Epithelial cell of esophagus (primary cell): Measurements from ENCODE around the gene SPINK4.

ENCODE experiments used
- DNase-seq: peaks from one replicate; pipeline ENCODE4 v3.0.0; 2010; ENCODE audit warnings: low read depth
- H3K4me3 ChIP-seq: 2 replicates; pipeline ENCODE4 v1.5.1; 2011; ENCODE audit warnings: mild to moderate bottlenecking, low read length, control low read depth
- CTCF ChIP-seq: IDR thresholded peaks from 2 replicates; pipeline ENCODE4 v1.5.1; 2011; ENCODE audit warnings: low read depth, mild to moderate bottlenecking, low read length, control low read depth, inconsistent platforms; ENCODE audit not compliant: insufficient read depth; ENCODE audit errors: missing control alignments

SPINK4 gene

GRCh38 chr9:33249087-33249658, 9.2 kb downstream of the SPINK4 start:
- no peak overlapping the region for H3K4me3 ChIP-seq
- DNase-seq, result no peak
- no peak for TF ChIP-seq CTCF

- TF ChIP-seq CTCF, result no peak
- no peak for DNase-seq
- H3K4me3 ChIP-seq, result no peak overlapping the region
Measured at GRCh38 chr9:33249983-33250382, 10.0 kb downstream of the SPINK4 start.

GRCh38 chr9:33250458-33250995, 10.6 kb downstream of the SPINK4 start:
- DNase-seq, result peak; percentile 84
- no peak overlapping the region for H3K4me3 ChIP-seq
- no peak for TF ChIP-seq CTCF

- DNase-seq, result no peak
- no peak for TF ChIP-seq CTCF
- H3K4me3 ChIP-seq, result no peak overlapping the region
Measured at GRCh38 chr9:33254211-33254610, 14.2 kb downstream of the SPINK4 start.

GRCh38 chr9:33255014-33255413, 15.0 kb downstream of the SPINK4 start:
- H3K4me3 ChIP-seq, result no peak overlapping the region
- TF ChIP-seq CTCF, result no peak
- DNase-seq, result no peak

- no peak overlapping the region for H3K4me3 ChIP-seq
- DNase-seq, result peak; percentile 42
- no peak for TF ChIP-seq CTCF
Measured at GRCh38 chr9:33255471-33255870, 15.5 kb downstream of the SPINK4 start.

GRCh38 chr9:33256236-33256635, 16.3 kb downstream of the SPINK4 start:
- H3K4me3 ChIP-seq, result no peak overlapping the region
- DNase-seq, result no peak
- no peak for TF ChIP-seq CTCF
